ENCODE results near the gene PACSIN1. TPM values are rescaled to one million over a fixed set of nuclear protein-coding genes. Genes with fewer than 3 reads are reported as not detected.

PACSIN1 gene
- polyA plus RNA-seq, 1 donor from 2014 or later = 3.1 TPM

DNA sequence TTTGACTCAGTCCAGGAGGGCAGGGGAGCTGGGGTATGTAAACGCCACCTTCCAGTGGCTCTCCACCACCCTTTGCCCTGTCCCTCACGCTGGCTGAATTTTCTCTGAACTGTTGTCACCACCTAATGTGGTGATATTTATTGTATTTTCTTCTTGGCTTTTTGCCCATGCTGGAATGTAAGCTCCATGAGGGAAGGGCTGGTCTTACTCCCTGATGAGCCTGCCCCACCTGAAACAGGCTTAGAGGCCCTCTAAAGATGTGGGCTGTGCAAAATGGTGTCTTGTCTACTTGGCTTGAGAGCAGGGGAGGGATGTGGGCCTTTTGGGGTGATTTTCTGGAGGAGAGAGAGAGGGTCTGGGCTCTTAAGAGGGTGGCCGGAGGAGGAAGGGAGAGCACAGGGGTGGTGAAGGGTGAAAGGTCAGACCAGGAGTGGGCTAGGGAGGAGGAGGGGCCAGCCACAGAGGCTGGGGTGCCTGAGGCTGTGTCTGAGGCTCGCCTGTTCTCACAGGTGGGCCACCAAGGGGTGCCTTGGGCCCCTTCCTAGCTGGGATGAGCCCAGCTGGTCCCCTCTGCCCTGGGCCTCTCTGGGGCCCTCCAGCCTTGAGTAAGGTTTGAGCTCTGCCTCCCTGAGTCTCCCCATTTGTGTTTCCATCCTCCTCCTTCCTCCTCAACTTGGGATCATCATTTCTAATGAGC, 52.9 kb downstream of the PACSIN1 start:
- Histone ChIP-seq H3K4me2 (ENCODE audit: low read length) (no peak overlapping the region), H3K79me2 (replicated peaks; ENCODE audit: insufficient read depth, low read length) (no peaks in the 10 kb centered on the region), H3F3A (ENCODE audit: insufficient read depth, low read length, poor library complexity, severe bottlenecking) (no peaks in the 10 kb centered on the region), H3K27me3 (ENCODE audit: insufficient read depth, low read depth, low read length) (no peaks in the 10 kb centered on the region), H3K9me3 (ENCODE audit: low read length) (no peaks in the 10 kb centered on the region), H3K27ac (ENCODE audit: low read length) (no peak overlapping the region), H3K9me2 (ENCODE audit: insufficient read depth, low read length) (no peaks in the 10 kb centered on the region), H2AFZ (ENCODE audit: low read depth, low read length) (no peak overlapping the region), H3K9ac (ENCODE audit: low read length) (no peak overlapping the region), H3K4me3 (ENCODE audit: low read length) (no peak overlapping the region), H3K36me3 (ENCODE audit: insufficient read depth, low read length) (no peaks in the 10 kb centered on the region), H4K20me1 (ENCODE audit: insufficient read depth) (no peaks in the 10 kb centered on the region)
- TF ChIP-seq EP300 (conservative IDR thresholded peaks at IDR 0.05; ENCODE audit: poor library complexity, severe bottlenecking) (no peak), TAF1 (IDR thresholded peaks at IDR 0.05; ENCODE audit: low read depth) (no peak), EZH2 (IDR thresholded peaks at IDR 0.05; ENCODE audit: borderline replicate concordance, insufficient read depth, low read length, poor library complexity, severe bottlenecking) (no peak), POLR2AphosphoS5 (IDR thresholded peaks at IDR 0.05) (no peak), REST (IDR thresholded peaks at IDR 0.05; ENCODE audit: borderline replicate concordance) (no peak), MXI1 (conservative IDR thresholded peaks at IDR 0.05; ENCODE audit: poor library complexity, severe bottlenecking) (no peak), RAD21 (conservative IDR thresholded peaks at IDR 0.05) (no peak), SMC3 (conservative IDR thresholded peaks at IDR 0.05; ENCODE audit: poor library complexity) (no peak), CTCF (IDR thresholded peaks at IDR 0.05; ENCODE audit: poor library complexity, severe bottlenecking) (no peak)

DNA sequence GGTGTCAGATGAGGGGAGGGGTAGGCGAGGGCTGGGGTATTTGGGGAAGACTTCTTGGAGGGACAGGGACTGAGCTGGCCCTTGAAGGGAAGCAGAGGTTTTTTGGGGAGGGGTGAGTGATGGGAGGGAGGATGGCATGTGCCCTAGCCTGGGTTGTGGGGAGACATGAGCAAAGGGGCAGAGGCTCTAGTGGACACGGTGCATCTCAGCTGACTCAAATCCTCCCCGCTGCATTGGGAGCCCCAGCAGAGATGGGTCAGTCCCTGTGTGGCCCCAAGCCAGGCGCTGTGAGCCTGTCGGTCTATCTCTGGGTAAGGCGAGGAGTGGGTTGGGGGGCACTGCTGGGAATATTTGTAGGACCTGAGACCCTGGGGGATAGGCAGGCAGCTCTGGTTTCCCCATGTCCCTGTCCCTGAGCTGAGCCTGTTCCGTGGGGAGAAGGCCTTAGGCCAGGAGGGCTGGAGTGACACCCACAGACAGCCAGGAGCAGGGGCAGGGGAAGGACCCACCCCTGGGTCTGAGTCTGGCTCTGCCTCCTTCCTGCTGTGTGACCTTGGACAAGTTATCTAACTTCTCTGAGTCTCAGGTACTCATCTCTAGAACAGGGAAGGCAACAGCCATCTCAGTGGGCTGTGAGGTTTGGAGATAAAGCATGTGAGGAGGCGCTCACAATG, 54.2 kb downstream of the PACSIN1 start:
- Histone ChIP-seq H3K79me2 (replicated peaks; ENCODE audit: insufficient read depth, low read length) (no peaks in the 10 kb centered on the region), H3K36me3 (ENCODE audit: insufficient read depth, low read length) (no peaks in the 10 kb centered on the region), H3K27ac (ENCODE audit: low read length) (no peak overlapping the region), H3F3A (ENCODE audit: insufficient read depth, low read length, poor library complexity, severe bottlenecking) (no peaks in the 10 kb centered on the region), H3K4me2 (ENCODE audit: low read length) (no peak overlapping the region), H4K20me1 (ENCODE audit: insufficient read depth) (no peaks in the 10 kb centered on the region), H3K9me2 (ENCODE audit: insufficient read depth, low read length) (no peaks in the 10 kb centered on the region), H3K4me3 (ENCODE audit: low read length) (no peak overlapping the region), H3K27me3 (ENCODE audit: insufficient read depth, low read depth, low read length) (no peaks in the 10 kb centered on the region), H3K9ac (ENCODE audit: low read length) (no peak overlapping the region), H2AFZ (ENCODE audit: low read depth, low read length) (no peak overlapping the region), H3K9me3 (ENCODE audit: low read length) (no peaks in the 10 kb centered on the region)
- TF ChIP-seq RAD21 (conservative IDR thresholded peaks at IDR 0.05) = no peak
- no peak for TF ChIP-seq CTCF (IDR thresholded peaks at IDR 0.05; ENCODE audit: poor library complexity, severe bottlenecking)
- no peak for TF ChIP-seq EP300 (conservative IDR thresholded peaks at IDR 0.05; ENCODE audit: poor library complexity, severe bottlenecking)
- TF ChIP-seq REST (IDR thresholded peaks at IDR 0.05; ENCODE audit: borderline replicate concordance) = no peak
- TF ChIP-seq TAF1 (IDR thresholded peaks at IDR 0.05; ENCODE audit: low read depth) = no peak
- TF ChIP-seq MXI1 (conservative IDR thresholded peaks at IDR 0.05; ENCODE audit: poor library complexity, severe bottlenecking) = no peak
- no peak for TF ChIP-seq SMC3 (conservative IDR thresholded peaks at IDR 0.05; ENCODE audit: poor library complexity)
